A549 (cell line): ENCODE results near the gene SLC28A1.

ENCODE experiments used
- CEBPB ChIP-seq, 2 experiments: fragments of >200 bp in 1 of 2; sonication (Bioruptor Twin) in 1 of 2; formaldehyde crosslinking in 1 of 2; IDR thresholded peaks; 2 replicates each; pipeline ENCODE4 v1.6.1; 2012 to 2016
- JUN ChIP-seq, 2 experiments: fragments of >200 bp; sonication (Bioruptor Twin); formaldehyde crosslinking; IDR thresholded peaks; 2 replicates in 1 of 2; 3 replicates in 1 of 2; pipeline ENCODE4 v1.6.1; 2016 to 2017
- RAD21 ChIP-seq, 2 experiments: fragments of >200 bp in 1 of 2; sonication (Bioruptor Twin) in 1 of 2; formaldehyde crosslinking in 1 of 2; IDR thresholded peaks in 1 of 2; conservative IDR thresholded peaks in 1 of 2; 2 replicates in 1 of 2; 3 replicates in 1 of 2; pipeline ENCODE4 v1.6.1; 2012 to 2018; ENCODE audit warnings: inconsistent platforms in 1 of 2
- SMC3 ChIP-seq: fragments of >200 bp; sonication (Bioruptor Twin); formaldehyde crosslinking; IDR thresholded peaks from 3 replicates; pipeline ENCODE4 v1.6.1; 2018; ENCODE audit warnings: inconsistent platforms
- TF ChIP-seq, protein P1 (sequence below): fragments of >200 bp; sonication (Bioruptor Twin); formaldehyde crosslinking; IDR thresholded peaks from 3 replicates; pipeline ENCODE4 v1.5.1; 2016
- TF ChIP-seq, protein P2 (sequence below): IDR thresholded peaks from 2 replicates; pipeline ENCODE4 v1.6.1; 2012
- TF ChIP-seq, protein P3 (sequence below): fragments of 450-650 bp; IDR thresholded peaks from 2 replicates; pipeline ENCODE4 v1.6.1; 2014; ENCODE audit warnings: antibody characterized with exemption

DNA sequence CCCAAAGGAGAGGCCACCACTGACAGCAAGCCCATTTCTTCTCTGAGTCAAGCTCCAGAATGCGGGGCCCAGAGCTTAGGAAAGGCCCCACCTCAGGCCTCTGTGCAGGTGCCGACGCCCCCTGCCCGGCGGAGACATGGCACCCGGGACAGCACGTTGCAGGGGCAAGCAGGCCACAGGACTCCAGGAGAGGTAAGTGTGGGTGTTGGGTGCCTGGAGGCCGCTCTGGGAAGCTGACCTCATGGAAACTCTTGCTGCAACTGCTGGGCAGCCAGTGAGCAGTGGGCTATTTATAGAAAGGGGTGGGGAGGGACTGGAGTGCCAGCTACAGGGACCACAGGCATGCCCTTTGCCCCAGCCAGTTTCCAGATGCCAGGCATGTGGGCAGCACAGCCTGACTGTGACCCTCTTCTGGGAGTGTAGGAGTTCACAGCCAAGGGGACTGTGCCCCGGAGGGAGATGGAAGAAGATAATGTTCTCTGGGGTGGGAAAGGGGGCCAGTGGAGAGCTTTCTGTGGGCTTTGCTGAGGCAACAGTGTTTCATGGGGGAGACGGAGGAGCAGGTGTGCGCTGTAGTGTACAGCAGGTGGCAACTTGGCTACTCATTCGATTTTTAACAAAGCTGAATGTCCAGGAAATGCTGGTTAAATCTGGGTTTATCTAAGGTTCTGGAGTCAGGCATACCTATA lies 43.6 kb upstream of the SLC28A1 start:
- TF ChIP-seq CEBPB (IDR thresholded peaks at IDR 0.05) (0 out of 4 replicates have a peak, but pooled peaks of 1 of the 2 experiments have one; percentile 23), RAD21 (conservative IDR thresholded peaks at IDR 0.05 in 1 of 2, IDR thresholded peaks at IDR 0.05 in 1 of 2) (no peak), SMC3 (no peak), JUN (IDR thresholded peaks at IDR 0.05) (no peak)
- TF ChIP-seq, protein P1, sequence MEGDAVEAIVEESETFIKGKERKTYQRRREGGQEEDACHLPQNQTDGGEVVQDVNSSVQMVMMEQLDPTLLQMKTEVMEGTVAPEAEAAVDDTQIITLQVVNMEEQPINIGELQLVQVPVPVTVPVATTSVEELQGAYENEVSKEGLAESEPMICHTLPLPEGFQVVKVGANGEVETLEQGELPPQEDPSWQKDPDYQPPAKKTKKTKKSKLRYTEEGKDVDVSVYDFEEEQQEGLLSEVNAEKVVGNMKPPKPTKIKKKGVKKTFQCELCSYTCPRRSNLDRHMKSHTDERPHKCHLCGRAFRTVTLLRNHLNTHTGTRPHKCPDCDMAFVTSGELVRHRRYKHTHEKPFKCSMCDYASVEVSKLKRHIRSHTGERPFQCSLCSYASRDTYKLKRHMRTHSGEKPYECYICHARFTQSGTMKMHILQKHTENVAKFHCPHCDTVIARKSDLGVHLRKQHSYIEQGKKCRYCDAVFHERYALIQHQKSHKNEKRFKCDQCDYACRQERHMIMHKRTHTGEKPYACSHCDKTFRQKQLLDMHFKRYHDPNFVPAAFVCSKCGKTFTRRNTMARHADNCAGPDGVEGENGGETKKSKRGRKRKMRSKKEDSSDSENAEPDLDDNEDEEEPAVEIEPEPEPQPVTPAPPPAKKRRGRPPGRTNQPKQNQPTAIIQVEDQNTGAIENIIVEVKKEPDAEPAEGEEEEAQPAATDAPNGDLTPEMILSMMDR = no peak
- TF ChIP-seq, protein P2, sequence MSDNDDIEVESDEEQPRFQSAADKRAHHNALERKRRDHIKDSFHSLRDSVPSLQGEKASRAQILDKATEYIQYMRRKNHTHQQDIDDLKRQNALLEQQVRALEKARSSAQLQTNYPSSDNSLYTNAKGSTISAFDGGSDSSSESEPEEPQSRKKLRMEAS = no peak
- TF ChIP-seq, protein P3, sequence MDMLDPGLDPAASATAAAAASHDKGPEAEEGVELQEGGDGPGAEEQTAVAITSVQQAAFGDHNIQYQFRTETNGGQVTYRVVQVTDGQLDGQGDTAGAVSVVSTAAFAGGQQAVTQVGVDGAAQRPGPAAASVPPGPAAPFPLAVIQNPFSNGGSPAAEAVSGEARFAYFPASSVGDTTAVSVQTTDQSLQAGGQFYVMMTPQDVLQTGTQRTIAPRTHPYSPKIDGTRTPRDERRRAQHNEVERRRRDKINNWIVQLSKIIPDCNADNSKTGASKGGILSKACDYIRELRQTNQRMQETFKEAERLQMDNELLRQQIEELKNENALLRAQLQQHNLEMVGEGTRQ = no peak
